SK-N-MC (cell line): ENCODE results near the gene GCG.

Experiments used
- DNase-seq: peaks from one replicate; pipeline ENCODE4 v3.0.0-alpha.2; 2011; ENCODE audit warnings: low read depth, low spot score
- H3K27ac ChIP-seq: fragments of 200-600 bp; sonication (generic); 2 replicates; pipeline ENCODE4 v1.5.1; 2016; ENCODE audit warnings: mixed run types
- H3K36me3 ChIP-seq: fragments of 200-600 bp; sonication (generic); 2 replicates; pipeline ENCODE4 v1.6.1; 2017; ENCODE audit warnings: antibody characterized with exemption, low read length, mixed read lengths; ENCODE audit not compliant: insufficient read depth
- H3K4me3 ChIP-seq: fragments of 200-600 bp; sonication (generic); 2 replicates; pipeline ENCODE4 v1.5.1; 2016
- H3K9ac ChIP-seq: fragments of 200-600 bp; sonication (generic); 2 replicates; pipeline ENCODE4 v1.8.0; 2017; ENCODE audit warnings: mixed run types, mixed read lengths; ENCODE audit not compliant: insufficient read length
- H3K9me3 ChIP-seq: fragments of 200-600 bp; sonication (generic); 2 replicates; pipeline ENCODE4 v1.6.1; 2017; ENCODE audit warnings: low read depth, mild to moderate bottlenecking, antibody characterized with exemption, low read length, moderate library complexity, mixed read lengths
- EZH2 ChIP-seq: fragments of 200-600 bp; sonication (generic); IDR thresholded peaks from one replicate; pipeline ENCODE4 v1.6.1; 2017; ENCODE audit warnings: antibody characterized with exemption
- FOXP2 ChIP-seq: optimal IDR thresholded peaks from 2 replicates; pipeline ENCODE3; 2011; ENCODE audit warnings: mild to moderate bottlenecking, moderate library complexity; ENCODE audit not compliant: insufficient read depth; ENCODE audit errors: extremely low read length, control extremely low read depth
- POLR2AphosphoS5 ChIP-seq: IDR thresholded peaks from 2 replicates; pipeline ENCODE4 v1.6.1; 2012; ENCODE audit warnings: mild to moderate bottlenecking, low read depth, low read length, borderline replicate concordance

The GCG gene

DNA sequence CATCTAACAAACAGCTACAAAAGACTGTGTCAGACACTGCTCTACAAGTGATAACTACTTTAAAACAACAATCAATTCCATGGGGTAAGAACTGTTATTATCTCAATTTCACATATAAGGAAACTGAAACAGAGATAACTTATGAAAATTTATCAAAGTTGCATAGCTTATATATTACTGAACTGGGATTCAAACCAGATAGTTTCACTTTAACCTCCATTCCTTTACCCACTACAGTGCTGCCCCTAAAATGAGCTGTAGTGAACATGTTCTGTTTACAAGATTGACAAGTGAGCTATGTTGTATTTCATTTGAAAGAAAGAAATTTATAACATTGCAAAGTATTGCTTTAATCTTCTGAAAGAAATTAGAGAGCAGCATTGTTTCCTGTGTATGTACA is 14.1 kb upstream of the GCG start:
- Histone ChIP-seq H3K4me3 (no peak overlapping the region), H3K9ac (no peak overlapping the region), H3K36me3 (no peaks in the 10 kb centered on the region), H3K27ac (no peak overlapping the region), H3K9me3 (no peaks in the 10 kb centered on the region)
- TF ChIP-seq FOXP2 (no peak), POLR2AphosphoS5 (no peak), EZH2 (no peak)
- no peak for DNase-seq

GRCh38 chr2:162164802-162165201 is 12.8 kb upstream of the GCG start:
- no peak for TF ChIP-seq EZH2
- no peaks in the 10 kb centered on the region for H3K36me3 ChIP-seq
- no peak for DNase-seq
- no peak overlapping the region for H3K4me3 ChIP-seq
- H3K27ac ChIP-seq = no peak overlapping the region
- no peaks in the 10 kb centered on the region for H3K9me3 ChIP-seq
- no peak overlapping the region for H3K9ac ChIP-seq

DNA sequence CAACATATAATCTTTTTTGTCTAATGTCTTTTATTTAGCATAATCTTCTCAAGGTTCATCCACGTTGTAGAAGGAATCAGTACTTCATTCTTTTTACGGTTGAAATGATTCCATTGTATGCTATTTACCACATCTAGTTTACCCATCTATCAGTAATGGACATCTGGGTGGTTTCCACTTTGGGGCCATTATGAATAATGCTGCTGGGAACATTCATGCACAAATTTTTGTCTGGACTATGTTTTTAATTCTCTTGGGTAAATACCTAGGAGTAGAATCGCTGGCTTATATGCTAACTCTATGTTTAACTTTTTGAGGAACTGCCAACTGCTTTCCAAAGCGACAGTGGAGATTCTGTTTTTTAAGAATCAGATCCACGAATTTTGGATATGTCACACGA is 7.4 kb upstream of the GCG start:
- no peak overlapping the region for H3K9ac ChIP-seq
- H3K27ac ChIP-seq = no peak overlapping the region
- H3K9me3 ChIP-seq = no peaks in the 10 kb centered on the region
- no peak for DNase-seq
- no peak for TF ChIP-seq POLR2AphosphoS5
- TF ChIP-seq EZH2 = no peak
- TF ChIP-seq FOXP2 = no peak
- no peaks in the 10 kb centered on the region for H3K36me3 ChIP-seq
- no peak overlapping the region for H3K4me3 ChIP-seq

- Histone ChIP-seq H3K27ac (no peak overlapping the region), H3K9ac (no peak overlapping the region), H3K36me3 (no peaks in the 10 kb centered on the region), H3K4me3 (no peak overlapping the region), H3K9me3 (no peaks in the 10 kb centered on the region)
- TF ChIP-seq POLR2AphosphoS5 = no peak
- DNase-seq = no peak
Observed at GRCh38 chr2:162156149-162156548, 4.1 kb upstream of the GCG start.

DNA sequence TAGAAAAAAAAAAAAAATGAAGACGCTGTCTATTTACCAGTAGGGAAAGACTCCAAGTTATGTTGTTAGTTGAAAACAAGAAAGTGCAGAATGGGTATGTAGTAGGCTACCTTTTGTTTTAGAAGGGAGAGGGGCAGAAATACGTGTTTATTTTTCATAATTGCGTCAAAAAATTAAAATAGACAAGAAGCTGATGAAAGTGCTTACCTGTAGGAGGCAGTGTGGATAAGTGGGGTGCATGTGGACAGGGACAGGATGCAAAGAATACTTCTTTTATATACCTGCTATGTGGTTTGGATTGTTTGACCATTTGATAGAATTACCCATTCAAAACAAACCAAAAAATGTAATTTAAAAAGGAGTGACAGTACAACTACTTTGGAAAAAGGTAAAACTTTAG is 3.0 kb upstream of the GCG start:
- H3K4me3 ChIP-seq = no peak overlapping the region
- TF ChIP-seq FOXP2 (no peak), EZH2 (no peak)
- H3K36me3 ChIP-seq = no peaks in the 10 kb centered on the region
- no peak overlapping the region for H3K9ac ChIP-seq
- DNase-seq = no peak
- no peak overlapping the region for H3K27ac ChIP-seq
- H3K9me3 ChIP-seq = no peaks in the 10 kb centered on the region

DNA sequence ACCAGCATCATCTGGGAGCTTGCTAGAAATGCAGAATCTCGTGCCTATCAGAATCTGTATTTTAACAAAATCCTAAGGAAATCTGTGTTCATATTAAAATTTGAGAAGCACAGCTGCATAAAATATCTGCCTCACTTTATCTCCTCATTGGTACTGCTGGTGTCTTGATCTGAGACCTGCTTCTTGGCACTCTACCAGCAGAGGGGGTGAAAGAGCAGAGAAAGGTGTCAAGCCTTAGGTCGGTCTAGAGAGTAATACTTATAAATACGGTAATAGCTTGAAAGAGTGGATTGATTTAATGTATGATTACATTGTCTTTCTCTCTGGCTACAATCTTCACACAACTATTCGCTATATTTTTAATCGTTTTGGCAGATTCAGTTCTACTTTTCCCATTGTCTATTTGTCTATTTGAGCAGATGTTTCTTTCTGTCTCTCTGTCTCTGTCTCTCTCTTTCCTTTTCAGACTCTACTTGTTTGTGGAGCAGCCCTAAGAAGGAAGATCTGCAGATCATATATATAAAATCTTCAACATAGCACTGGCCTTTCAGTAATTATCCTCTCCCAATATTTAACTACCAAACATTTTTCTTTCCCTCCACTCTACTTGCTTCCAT is 1.7 kb upstream of the GCG start:
- Histone ChIP-seq H3K4me3 (no peak overlapping the region), H3K36me3 (no peaks in the 10 kb centered on the region), H3K9me3 (no peaks in the 10 kb centered on the region), H3K9ac (no peak overlapping the region), H3K27ac (no peak overlapping the region)
- DNase-seq = peak; percentile 51
- no peak for TF ChIP-seq EZH2
- no peak for TF ChIP-seq FOXP2
- TF ChIP-seq POLR2AphosphoS5 = no peak

DNA sequence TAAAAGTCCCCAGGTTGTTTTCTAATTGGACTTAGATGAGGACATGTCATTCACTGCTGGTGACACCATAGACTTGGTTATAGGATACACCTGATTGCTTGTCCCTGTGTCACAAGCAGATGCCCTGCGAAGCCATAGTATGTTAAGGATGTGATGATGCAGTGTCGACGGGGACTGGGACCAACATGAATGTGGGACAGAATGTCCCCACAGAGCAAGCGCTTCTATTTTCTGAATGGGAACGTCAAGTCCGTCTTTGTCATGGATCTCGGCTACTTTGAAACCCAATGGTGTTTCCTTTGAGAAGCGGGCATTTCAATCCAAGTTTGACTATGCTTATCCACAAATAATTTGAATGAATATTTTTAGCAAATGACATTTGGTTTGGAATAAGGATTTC is 2.1 kb downstream of the GCG start:
- Histone ChIP-seq H3K36me3 (no peaks in the 10 kb centered on the region), H3K9me3 (no peaks in the 10 kb centered on the region), H3K9ac (no peak overlapping the region), H3K4me3 (no peak overlapping the region), H3K27ac (no peak overlapping the region)
- TF ChIP-seq EZH2 = no peak
- TF ChIP-seq POLR2AphosphoS5 = no peak
- no peak for TF ChIP-seq FOXP2
- no peak for DNase-seq

GRCh38 chr2:162149466-162149865 is 2.6 kb downstream of the GCG start:
- H3K27ac ChIP-seq = no peak overlapping the region
- H3K36me3 ChIP-seq = no peaks in the 10 kb centered on the region
- H3K9me3 ChIP-seq = no peaks in the 10 kb centered on the region
- no peak overlapping the region for H3K4me3 ChIP-seq
- TF ChIP-seq FOXP2 (no peak), POLR2AphosphoS5 (no peak), EZH2 (no peak)
- no peak overlapping the region for H3K9ac ChIP-seq
- DNase-seq = peak; percentile 28

GRCh38 chr2:162148956-162149355 is 3.1 kb downstream of the GCG start:
- Histone ChIP-seq H3K36me3 (no peaks in the 10 kb centered on the region), H3K9me3 (no peaks in the 10 kb centered on the region), H3K4me3 (no peak overlapping the region), H3K9ac (no peak overlapping the region), H3K27ac (no peak overlapping the region)
- DNase-seq = no peak
- TF ChIP-seq FOXP2 = no peak
- TF ChIP-seq EZH2 = no peak
- TF ChIP-seq POLR2AphosphoS5 = no peak

- Histone ChIP-seq H3K27ac (no peak overlapping the region), H3K4me3 (no peak overlapping the region), H3K9me3 (no peaks in the 10 kb centered on the region), H3K9ac (no peak overlapping the region), H3K36me3 (no peaks in the 10 kb centered on the region)
- TF ChIP-seq POLR2AphosphoS5 = no peak
- no peak for TF ChIP-seq FOXP2
- TF ChIP-seq EZH2 = no peak
- no peak for DNase-seq
Observed at GRCh38 chr2:162143969-162144368, 8.1 kb downstream of the GCG start.
